Activated T-helper 2 cell treated with anti-CD3 and anti-CD28 coated beads, Interferon-gamma antibody, Interleukin-2, Interleukin-4, amounts not matched to agents 10 μg/mL and 5 μg/mL and 100 μg/mL, durations not matched to agents 14 hours and 24 hours and 36 hours (primary cell): ENCODE results near the gene ELAPOR2. TPM values are rescaled to one million over a fixed set of nuclear protein-coding genes. Genes with fewer than 3 reads are reported as not detected.
"Not testable (repeated sequence)": the region's sequence is repeated elsewhere in the genome, so short reads cannot be mapped to it uniquely, and the experiment has no call there.

Source experiments
- DNase-seq: peaks from one replicate; pipeline ENCODE4 v3.0.0; 2021; ENCODE audit warnings: low spot score
- H3K27ac Mint-ChIP-seq: one replicate; pipeline ENCODE4 v1.8.0; 2021; ENCODE audit warnings: mixed read lengths
- H3K27me3 Mint-ChIP-seq: one replicate; pipeline ENCODE4 v1.8.0; 2021; ENCODE audit warnings: low read depth, mixed read lengths
- H3K36me3 Mint-ChIP-seq: one replicate; pipeline ENCODE4 v1.8.0; 2021; ENCODE audit warnings: low read depth, mixed read lengths
- H3K4me1 Mint-ChIP-seq: one replicate; pipeline ENCODE4 v1.8.0; 2021; ENCODE audit warnings: low read depth, mixed read lengths
- H3K4me3 Mint-ChIP-seq: one replicate; pipeline ENCODE4 v1.8.0; 2021; ENCODE audit warnings: low read depth, mild to moderate bottlenecking, moderate library complexity, mixed read lengths
- H3K9me3 Mint-ChIP-seq: one replicate; pipeline ENCODE4 v1.8.0; 2021; ENCODE audit warnings: mixed read lengths
- intact Hi-C: fragments of 100-400 bp; cut with micrococcal nuclease; formaldehyde crosslinking; loops from one replicate; pipeline ENCODE4 v1.15.1; 2023
- total RNA-seq: library from RNA; stranded (reverse); gene quantifications from 2 replicates; pipeline ENCODE4 v1.2.3, GENCODE V29; 2022

Gene ELAPOR2
- total RNA-seq, 1 donor from 2014 or later, result 2.4 TPM

DNA sequence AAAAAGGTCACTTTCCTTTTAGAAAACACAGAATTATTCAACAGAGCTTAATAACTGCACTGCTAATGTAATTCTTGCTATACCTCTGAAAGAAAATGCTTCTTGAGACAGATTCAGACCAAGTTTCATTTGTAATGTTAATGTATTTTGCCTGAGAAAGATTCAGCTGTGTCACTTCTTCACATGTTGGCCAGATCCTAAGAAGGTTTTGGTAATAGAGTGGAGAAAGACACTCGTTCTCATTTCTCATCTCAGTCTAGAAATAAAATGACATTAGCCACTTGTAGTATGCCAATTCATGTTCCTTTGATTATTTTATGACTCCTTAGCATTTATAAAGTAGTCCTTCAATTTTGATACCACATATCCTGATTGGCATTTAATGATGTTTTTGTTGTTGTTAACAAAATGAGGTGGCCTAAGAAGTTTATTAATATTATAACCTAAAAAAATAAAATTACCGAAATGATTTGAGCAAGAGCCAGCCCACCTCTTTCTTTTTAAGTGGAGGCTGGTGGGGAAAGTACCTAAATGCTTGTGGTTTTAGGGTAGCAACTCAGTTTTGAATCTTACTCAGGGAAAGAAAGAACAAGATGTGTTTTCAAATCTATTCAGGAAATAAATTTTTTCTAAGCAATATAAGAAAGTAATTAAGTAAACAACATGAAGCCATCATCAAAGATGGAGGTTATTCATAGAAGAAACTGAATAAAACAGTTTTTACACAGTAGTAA is 16.4 kb upstream of the ELAPOR2 start:
- no peak for DNase-seq
- H3K9me3 Mint-ChIP-seq, result no peaks in the 10 kb centered on the region
- no peaks in the 10 kb centered on the region for H3K36me3 Mint-ChIP-seq
- no peak overlapping the region for H3K27ac Mint-ChIP-seq
- H3K27me3 Mint-ChIP-seq, result peaks cover 15% of the 10 kb centered on the region
- H3K4me1 Mint-ChIP-seq, result peaks cover 2% of the 10 kb centered on the region
- intact Hi-C loops, result loop anchor here (10.0 kb wide), 1 partner anchor 59 kb away; no protein-coding TSS in a partner anchor
- no peak overlapping the region for H3K4me3 Mint-ChIP-seq

DNA sequence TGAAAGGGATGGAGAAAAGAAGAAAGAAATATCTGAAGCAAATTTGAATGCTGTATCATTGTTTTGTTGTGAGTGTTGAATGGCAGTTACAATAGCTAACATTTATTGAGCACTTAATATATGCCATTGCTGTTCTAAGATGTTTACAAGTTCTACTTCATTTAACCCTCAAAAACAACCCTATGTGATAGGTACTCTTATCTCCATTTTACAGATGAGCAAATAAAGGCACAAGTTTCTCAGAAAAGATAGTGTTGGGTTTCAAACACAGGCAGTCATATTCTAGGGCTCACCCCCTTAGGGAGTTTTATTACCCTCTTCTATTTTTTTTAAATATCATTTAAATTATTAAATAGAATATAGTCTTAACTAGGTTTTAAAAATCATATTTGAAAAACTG is 8.3 kb upstream of the ELAPOR2 start:
- no peak overlapping the region for H3K27ac Mint-ChIP-seq
- H3K4me3 Mint-ChIP-seq, result no peak overlapping the region
- DNase-seq, result no peak
- H3K27me3 Mint-ChIP-seq, result peaks cover 17% of the 10 kb centered on the region
- intact Hi-C loops, result no loop called here
- H3K36me3 Mint-ChIP-seq, result no peaks in the 10 kb centered on the region
- no peaks in the 10 kb centered on the region for H3K4me1 Mint-ChIP-seq
- no peaks in the 10 kb centered on the region for H3K9me3 Mint-ChIP-seq

GRCh38 chr7:87060288-87060537 is 759 bp upstream of the ELAPOR2 start:
- intact Hi-C loops, result no loop called here

GRCh38 chr7:87058744-87059524 is 520 bp downstream of the ELAPOR2 start:
- DNase-seq, result no peak
- Mint-ChIP-seq H3K9me3 (no peaks in the 10 kb centered on the region), H3K4me3 (peak overlapping the region; percentile 51), H3K27me3 (peaks cover 17% of the 10 kb centered on the region), H3K27ac (no peak overlapping the region), H3K36me3 (no peaks in the 10 kb centered on the region), H3K4me1 (peaks cover 11% of the 10 kb centered on the region)
- intact Hi-C loops, result loop anchor here (2.0 to 5.0 kb wide), 4 partner anchors 94 to 178 kb away; partner anchors contain the start of gene DMTF1

More at GRCh38 chr7:87060288-87060537, 759 bp upstream of the ELAPOR2 start:
- no peak overlapping the region for H3K27ac Mint-ChIP-seq
- H3K4me3 Mint-ChIP-seq, result peak overlapping the region; percentile 71
- no peaks in the 10 kb centered on the region for H3K36me3 Mint-ChIP-seq
- H3K27me3 Mint-ChIP-seq, result peaks cover 17% of the 10 kb centered on the region
- DNase-seq, result no peak
- no peaks in the 10 kb centered on the region for H3K9me3 Mint-ChIP-seq
- H3K4me1 Mint-ChIP-seq, result peaks cover 11% of the 10 kb centered on the region

DNA sequence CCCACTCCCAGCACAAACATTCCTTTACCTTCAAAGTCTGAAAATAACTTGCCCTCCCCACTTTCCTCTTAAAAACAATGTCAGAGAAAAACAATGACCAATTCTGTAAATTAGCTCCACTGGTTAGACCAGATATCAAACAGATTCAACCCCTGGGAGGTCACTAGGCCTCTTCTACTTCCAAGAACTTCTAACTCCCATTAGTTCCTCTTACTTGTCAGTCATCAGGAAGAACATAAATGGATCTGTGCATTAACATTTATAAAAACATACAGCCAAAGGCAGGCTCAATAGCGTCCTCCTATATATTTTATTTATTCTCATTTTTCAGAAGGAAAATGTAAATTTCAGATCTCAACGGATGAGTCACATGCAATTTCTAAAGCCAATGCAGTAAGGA is 2.2 kb downstream of the ELAPOR2 start:
- intact Hi-C loops, result loop anchor here (5.0 kb wide), 3 partner anchors 120 to 180 kb away; no protein-coding TSS in a partner anchor
- DNase-seq, result no peak
- no peak overlapping the region for H3K27ac Mint-ChIP-seq
- no peaks in the 10 kb centered on the region for H3K36me3 Mint-ChIP-seq
- H3K27me3 Mint-ChIP-seq, result peaks cover 17% of the 10 kb centered on the region
- peaks cover 11% of the 10 kb centered on the region for H3K4me1 Mint-ChIP-seq
- no peaks in the 10 kb centered on the region for H3K9me3 Mint-ChIP-seq
- no peak overlapping the region for H3K4me3 Mint-ChIP-seq

- Mint-ChIP-seq H3K4me1 (peaks cover 11% of the 10 kb centered on the region), H3K27ac (no peak overlapping the region), H3K9me3 (no peaks in the 10 kb centered on the region), H3K36me3 (no peaks in the 10 kb centered on the region), H3K4me3 (no peak overlapping the region), H3K27me3 (peaks cover 16% of the 10 kb centered on the region)
- DNase-seq, result no peak
- intact Hi-C loops, result loop anchor here (5.0 kb wide), 3 partner anchors 119 to 181 kb away; no protein-coding TSS in a partner anchor
Observed at GRCh38 chr7:87056346-87056745, 3.1 kb downstream of the ELAPOR2 start.

DNA sequence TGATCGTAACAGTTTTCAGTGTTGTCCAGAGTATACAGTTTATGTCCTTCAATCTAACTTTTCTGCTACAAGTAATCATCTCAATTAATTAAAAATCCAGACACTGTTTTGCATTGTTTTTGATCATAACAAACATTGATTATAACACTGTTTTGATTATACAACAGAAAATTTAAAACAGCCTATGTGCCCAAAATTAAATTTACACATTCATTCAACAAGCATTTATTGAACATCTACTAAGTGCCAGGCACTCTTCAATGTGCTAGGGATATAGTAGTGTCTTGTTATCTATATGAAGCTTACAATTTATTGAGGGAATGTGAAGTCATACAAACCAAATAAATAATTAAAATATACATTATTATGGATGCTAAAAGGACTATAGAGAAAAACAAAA is 10.6 kb downstream of the ELAPOR2 start:
- no peaks in the 10 kb centered on the region for H3K9me3 Mint-ChIP-seq
- intact Hi-C loops, result no loop called here
- H3K27ac Mint-ChIP-seq, result no peak overlapping the region
- H3K27me3 Mint-ChIP-seq, result no peaks in the 10 kb centered on the region
- H3K36me3 Mint-ChIP-seq, result no peaks in the 10 kb centered on the region
- no peak overlapping the region for H3K4me3 Mint-ChIP-seq
- H3K4me1 Mint-ChIP-seq, result no peaks in the 10 kb centered on the region
- no peak for DNase-seq

DNA sequence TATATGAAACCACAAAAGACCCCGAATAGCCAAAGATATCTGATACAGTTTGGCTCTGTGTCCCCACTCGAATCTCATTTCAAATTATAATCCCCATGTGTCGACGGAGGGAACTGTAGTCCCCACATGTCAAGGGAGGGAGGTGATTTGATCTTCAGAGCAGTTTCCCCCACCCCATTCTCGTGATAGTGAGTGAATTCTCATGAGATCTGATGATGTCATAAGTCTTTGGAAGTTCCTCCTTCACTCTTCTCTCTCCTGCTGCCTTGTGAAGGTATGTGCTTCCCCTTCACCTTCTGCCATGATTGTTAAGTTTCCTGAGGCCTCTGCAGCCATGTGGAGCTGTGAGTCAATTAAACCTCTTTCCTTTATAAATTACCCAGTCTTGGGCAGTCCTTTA is 13.0 kb downstream of the ELAPOR2 start:
- H3K27me3 Mint-ChIP-seq, result no peaks in the 10 kb centered on the region
- H3K27ac Mint-ChIP-seq, result no peak overlapping the region
- DNase-seq, result no peak
- intact Hi-C loops, result no loop called here
- H3K4me1 Mint-ChIP-seq, result no peaks in the 10 kb centered on the region
- H3K36me3 Mint-ChIP-seq, result no peaks in the 10 kb centered on the region
- H3K9me3 Mint-ChIP-seq, result no peaks in the 10 kb centered on the region
- H3K4me3 Mint-ChIP-seq, result no peak overlapping the region

GRCh38 chr7:87044713-87045112 is 14.7 kb downstream of the ELAPOR2 start:
- H3K27ac Mint-ChIP-seq, result not testable (repeated sequence)

GRCh38 chr7:87041586-87041985 is 17.9 kb downstream of the ELAPOR2 start:
- H3K36me3 Mint-ChIP-seq, H3K4me3 Mint-ChIP-seq, intact Hi-C loops, DNase-seq, H3K4me1 Mint-ChIP-seq, H3K9me3 Mint-ChIP-seq, H3K27ac Mint-ChIP-seq, H3K27me3 Mint-ChIP-seq: not testable (repeated sequence)

More at GRCh38 chr7:87044713-87045112, 14.7 kb downstream of the ELAPOR2 start:
- DNase-seq, H3K4me1 Mint-ChIP-seq, H3K4me3 Mint-ChIP-seq, H3K9me3 Mint-ChIP-seq, H3K36me3 Mint-ChIP-seq, H3K27me3 Mint-ChIP-seq, intact Hi-C loops: not testable (repeated sequence)

DNA sequence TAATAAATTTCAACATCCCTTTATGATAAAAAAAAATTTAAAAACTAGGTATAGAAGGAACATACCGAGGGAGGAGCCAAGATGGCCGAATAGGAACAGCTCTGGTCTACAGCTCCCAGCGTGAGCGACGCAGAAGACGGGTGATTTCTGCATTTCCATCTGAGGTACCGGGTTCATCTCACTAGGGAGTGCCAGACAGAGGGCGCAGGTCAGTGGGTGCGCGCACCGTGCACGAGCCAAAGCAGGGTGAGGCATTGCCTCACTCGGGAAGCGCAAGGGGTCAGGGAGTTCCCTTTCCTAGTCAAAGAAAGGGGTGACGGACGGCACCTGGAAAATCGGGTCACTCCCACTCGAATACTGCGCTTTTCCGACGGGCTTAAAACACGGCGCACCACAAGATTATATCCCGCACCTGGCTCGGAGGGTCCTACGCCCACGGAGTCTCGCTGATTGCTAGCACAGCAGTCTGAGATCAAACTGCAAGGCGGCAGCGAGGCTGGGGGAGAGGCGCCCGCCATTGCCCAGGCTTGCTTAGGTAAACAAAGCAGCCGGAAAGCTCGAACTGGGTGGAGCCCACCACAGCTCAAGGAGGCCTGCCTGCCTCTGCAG is 19.7 kb downstream of the ELAPOR2 start:
- H3K4me1 Mint-ChIP-seq, H3K27me3 Mint-ChIP-seq, H3K9me3 Mint-ChIP-seq, intact Hi-C loops, H3K36me3 Mint-ChIP-seq: not testable (repeated sequence)
- H3K4me3 Mint-ChIP-seq, result peak overlapping the region; percentile 70
- peak; percentile 24 for DNase-seq
- peak overlapping the region; percentile 32 for H3K27ac Mint-ChIP-seq

DNA sequence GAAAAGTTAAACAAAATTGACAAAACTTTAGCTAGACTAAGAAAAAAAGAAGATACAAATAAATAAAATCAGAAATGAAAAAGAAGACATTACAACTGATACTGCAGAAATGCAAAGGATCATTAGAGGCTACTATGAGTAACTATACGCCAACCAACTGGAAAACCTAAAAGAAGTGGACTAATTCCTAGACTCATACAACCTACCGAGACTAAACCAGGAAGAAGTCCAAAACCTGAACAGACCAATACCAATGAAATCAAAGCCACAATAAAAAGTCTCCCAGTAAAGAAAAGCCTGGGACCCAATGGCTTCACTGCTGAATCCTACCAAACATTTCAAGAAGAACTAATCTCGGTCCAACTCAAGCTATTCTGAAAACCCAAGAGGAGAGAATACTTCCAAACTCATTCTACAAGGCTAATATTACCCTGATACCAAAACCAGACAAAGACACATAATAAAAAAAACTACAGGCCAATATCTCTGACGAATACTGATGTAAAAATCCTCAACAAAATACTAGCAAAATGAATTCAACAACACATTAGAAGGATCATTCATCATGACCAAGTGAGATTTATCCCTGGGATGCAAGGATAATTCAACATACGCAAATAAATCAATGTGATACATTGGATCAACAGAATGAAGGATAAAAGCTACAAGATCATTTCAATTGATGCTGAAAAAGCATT is 20.3 kb downstream of the ELAPOR2 start:
- H3K27ac Mint-ChIP-seq, result peak overlapping the region; percentile 18
- DNase-seq, result no peak
- H3K36me3 Mint-ChIP-seq, result no peaks in the 10 kb centered on the region
- H3K4me3 Mint-ChIP-seq, result peak overlapping the region; percentile 70
- H3K4me1 Mint-ChIP-seq, result no peaks in the 10 kb centered on the region
- no peaks in the 10 kb centered on the region for H3K9me3 Mint-ChIP-seq
- H3K27me3 Mint-ChIP-seq, result no peaks in the 10 kb centered on the region
- intact Hi-C loops, result no loop called here
